SJCRH30 (cell line): ENCODE measurements around the gene FNDC1. TPM values are rescaled to one million over a fixed set of nuclear protein-coding genes. Genes with fewer than 3 reads are reported as not detected.

Experiments
- DNase-seq, 2 experiments: peaks; one replicate each; pipeline ENCODE4 v3.0.0-alpha.2; 2015 to 2020
- H3K27ac ChIP-seq: fragments of 250-450 bp; sonication (Bioruptor Pico); 2 replicates; pipeline ENCODE4 v1.5.1; 2020; ENCODE audit warnings: mild to moderate bottlenecking, moderate library complexity
- H3K27me3 ChIP-seq: fragments of 250-450 bp; sonication (Bioruptor Pico); 2 replicates; pipeline ENCODE4 v1.5.1; 2020; ENCODE audit warnings: mild to moderate bottlenecking, moderate library complexity
- H3K36me3 ChIP-seq: fragments of 250-450 bp; sonication (Bioruptor Pico); 2 replicates; pipeline ENCODE4 v1.5.1; 2020; ENCODE audit warnings: mild to moderate bottlenecking, moderate library complexity
- H3K4me1 ChIP-seq: fragments of 250-450 bp; sonication (Bioruptor Pico); 2 replicates; pipeline ENCODE4 v1.5.1; 2020; ENCODE audit warnings: mild to moderate bottlenecking, moderate library complexity
- H3K4me3 ChIP-seq: fragments of 250-450 bp; sonication (Bioruptor Pico); 2 replicates; pipeline ENCODE4 v1.5.1; 2020; ENCODE audit warnings: mild to moderate bottlenecking, moderate library complexity
- H3K9me3 ChIP-seq: fragments of 250-450 bp; sonication (Bioruptor Pico); replicated peaks from 2 replicates; pipeline ENCODE4 v1.5.1; 2020; ENCODE audit warnings: mild to moderate bottlenecking, moderate library complexity
- total RNA-seq: library from RNA; depleted of rRNA; stranded (reverse); fragments of >200 nt; shearing (Covaris generic); gene quantifications from 2 replicates; pipeline ENCODE4 v1.2.3, GENCODE V29; 2014

FNDC1 gene
- total RNA-seq, 1 experiment from 2014 or later, result not detected

DNA sequence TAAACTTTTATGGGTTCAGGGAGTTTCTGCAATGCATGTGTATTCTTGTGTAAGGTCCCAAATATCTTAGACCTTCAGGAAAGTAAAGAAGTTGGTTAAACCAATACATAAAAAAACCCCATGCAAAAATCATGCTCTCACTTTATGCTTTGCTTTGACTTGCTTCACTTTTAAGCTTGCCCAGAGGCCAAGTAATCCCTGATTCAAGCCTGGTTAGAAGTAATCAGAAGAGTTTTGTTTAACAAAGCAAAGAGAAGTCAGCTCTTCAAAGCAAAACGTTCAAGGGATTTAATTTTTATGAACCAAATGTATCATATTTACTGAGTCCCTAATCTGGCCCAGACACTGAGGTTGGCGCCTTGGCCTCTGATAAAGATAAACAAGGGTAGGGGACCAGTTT lies 26.7 kb upstream of the FNDC1 start:
- no peaks in the 10 kb centered on the region for H3K4me1 ChIP-seq
- H3K4me3 ChIP-seq, result no peak overlapping the region
- no peaks in the 10 kb centered on the region for H3K36me3 ChIP-seq
- DNase-seq, result no peak
- peaks cover 3% of the 10 kb centered on the region; the same call in 1 of the 2 replicates for H3K27me3 ChIP-seq
- H3K9me3 ChIP-seq, result no peaks in the 10 kb centered on the region
- H3K27ac ChIP-seq, result no peak overlapping the region

- Histone ChIP-seq H3K27me3 (peaks cover 3% of the 10 kb centered on the region; the same call in 1 of the 2 replicates), H3K27ac (no peak overlapping the region), H3K4me3 (no peak overlapping the region), H3K4me1 (no peaks in the 10 kb centered on the region), H3K36me3 (no peaks in the 10 kb centered on the region), H3K9me3 (no peaks in the 10 kb centered on the region)
- DNase-seq, result no peak
These were observed 20.6 kb upstream of the FNDC1 start for GRCh38 chr6:159148641-159149040.

DNA sequence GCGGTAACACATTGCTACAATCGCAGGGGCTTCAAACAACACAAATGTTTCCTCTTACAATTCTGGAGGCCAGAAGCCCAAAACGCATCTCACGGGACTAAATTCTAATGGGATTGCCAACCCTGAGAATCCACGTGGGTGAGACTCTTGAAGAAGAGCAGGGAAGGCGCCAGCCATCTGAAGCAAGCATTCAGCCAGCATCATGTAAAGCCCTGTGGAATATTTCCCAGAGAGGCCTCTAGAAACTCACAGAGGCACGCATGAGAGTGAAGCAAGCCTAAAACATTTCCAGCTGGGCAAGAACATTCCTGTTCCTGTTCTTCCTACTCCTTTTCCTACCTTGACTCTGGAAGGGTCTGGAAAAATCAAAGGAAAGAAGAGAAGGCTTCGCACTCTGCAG lies 19.6 kb upstream of the FNDC1 start:
- DNase-seq, result no peak
- Histone ChIP-seq H3K9me3 (no peaks in the 10 kb centered on the region), H3K36me3 (no peaks in the 10 kb centered on the region), H3K27me3 (peaks cover 3% of the 10 kb centered on the region; the same call in 1 of the 2 replicates), H3K27ac (no peak overlapping the region), H3K4me3 (no peak overlapping the region), H3K4me1 (no peaks in the 10 kb centered on the region)

DNA sequence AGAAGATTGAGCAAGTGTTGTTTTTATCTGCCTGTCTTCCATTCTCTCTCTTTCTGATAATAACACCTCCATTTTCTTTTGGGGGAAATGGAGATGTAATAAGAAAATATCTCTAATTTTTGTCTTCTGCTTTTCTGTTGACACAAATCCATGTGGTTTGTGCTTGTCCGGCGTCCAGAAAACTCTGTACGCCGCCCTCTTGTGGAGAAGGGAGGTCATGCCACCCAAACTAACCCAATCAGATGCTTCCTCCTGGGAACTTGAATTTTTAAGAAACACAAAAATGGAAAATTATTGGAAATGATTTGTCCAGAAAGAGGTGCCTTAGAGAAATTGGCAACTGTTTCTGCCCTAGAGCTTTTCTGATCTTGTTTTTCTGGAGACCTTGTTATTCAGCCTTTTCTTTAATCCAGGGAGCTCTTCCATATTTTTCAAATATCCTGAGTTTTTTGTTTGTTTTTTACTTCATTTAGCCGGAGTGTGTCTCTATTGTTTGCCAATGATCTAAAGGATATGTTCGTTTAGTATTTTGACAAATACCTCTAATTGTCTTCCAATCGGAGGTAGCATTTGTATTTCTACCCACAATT lies 17.8 kb upstream of the FNDC1 start:
- Histone ChIP-seq H3K27ac (no peak overlapping the region), H3K4me1 (no peaks in the 10 kb centered on the region), H3K27me3 (peaks cover 3% of the 10 kb centered on the region; the same call in 1 of the 2 replicates), H3K9me3 (0 out of 2 replicates have a peak, but pooled peaks cover 4% of the 10 kb centered on the region), H3K36me3 (no peaks in the 10 kb centered on the region), H3K4me3 (no peak overlapping the region)
- peak; percentile 27 to 67 for DNase-seq

DNA sequence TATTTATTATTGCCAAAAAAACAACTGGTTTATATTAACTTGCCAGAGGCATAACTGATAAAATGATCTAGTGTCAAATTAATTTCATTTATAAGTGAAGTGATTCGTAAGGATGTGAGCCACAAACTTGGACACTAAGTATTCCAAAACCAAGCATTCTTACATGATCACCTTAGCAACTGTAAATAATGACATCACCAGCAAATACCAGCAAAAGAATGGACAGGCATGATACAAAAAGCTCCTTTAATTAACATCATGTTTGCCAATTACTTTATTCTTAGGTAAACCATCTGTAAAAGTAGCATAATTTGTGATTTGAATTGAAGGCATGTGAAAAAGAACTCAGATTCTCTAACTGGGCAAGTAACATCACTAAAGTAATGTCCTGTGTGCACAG lies 17.2 kb upstream of the FNDC1 start:
- Histone ChIP-seq H3K27me3 (peaks cover under 1% of the 10 kb centered on the region; the same call in 1 of the 2 replicates), H3K9me3 (0 out of 2 replicates have a peak, but pooled peaks cover 4% of the 10 kb centered on the region), H3K4me3 (no peak overlapping the region), H3K4me1 (no peaks in the 10 kb centered on the region), H3K27ac (no peak overlapping the region), H3K36me3 (no peaks in the 10 kb centered on the region)
- DNase-seq, result no peak

DNA sequence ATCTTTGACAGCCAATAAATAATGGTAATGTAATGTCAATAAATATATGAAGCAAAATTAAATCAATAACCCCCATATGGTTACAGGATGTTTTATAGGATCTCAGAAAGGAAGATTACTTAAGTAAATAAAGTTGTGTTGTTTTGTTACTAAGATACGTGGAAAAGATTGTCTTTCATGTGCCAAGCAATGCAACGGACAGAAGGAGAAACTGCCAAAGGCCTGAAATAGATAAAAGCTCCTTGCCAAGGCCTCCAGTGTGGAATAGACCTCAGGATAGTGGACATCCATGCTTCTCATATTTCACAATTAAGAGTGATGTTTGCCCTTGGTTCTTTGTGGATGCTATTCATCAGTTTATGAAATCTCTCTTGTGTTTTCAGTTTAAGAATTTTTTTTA lies 16.4 kb upstream of the FNDC1 start:
- H3K4me1 ChIP-seq, result no peaks in the 10 kb centered on the region
- H3K27ac ChIP-seq, result no peak overlapping the region
- 0 out of 2 replicates have a peak, but pooled peaks cover 4% of the 10 kb centered on the region for H3K9me3 ChIP-seq
- no peaks in the 10 kb centered on the region for H3K27me3 ChIP-seq
- H3K36me3 ChIP-seq, result no peaks in the 10 kb centered on the region
- H3K4me3 ChIP-seq, result no peak overlapping the region
- DNase-seq, result no peak

DNA sequence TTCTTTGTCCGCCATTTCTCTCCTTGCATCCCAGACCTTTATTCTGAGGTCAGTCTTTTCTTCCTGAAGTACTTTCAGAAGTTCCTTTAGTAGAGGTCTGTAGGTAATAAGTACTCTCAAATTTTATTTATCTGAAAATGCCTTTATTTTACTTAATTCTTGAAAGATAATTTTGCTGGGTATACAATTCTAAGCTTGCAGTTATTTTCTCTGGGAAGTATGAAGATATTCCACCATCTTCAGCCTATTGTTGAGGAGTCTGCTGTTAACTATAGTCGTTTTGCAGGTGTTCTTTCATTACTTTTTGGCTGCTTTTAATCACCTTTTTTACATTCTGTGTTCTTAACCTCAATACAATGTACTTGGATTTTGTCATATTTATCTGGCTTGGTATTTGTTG lies 13.5 kb upstream of the FNDC1 start:
- no peak overlapping the region for H3K4me3 ChIP-seq
- no peaks in the 10 kb centered on the region for H3K4me1 ChIP-seq
- no peak for DNase-seq
- 0 out of 2 replicates have a peak, but pooled peaks cover 4% of the 10 kb centered on the region for H3K9me3 ChIP-seq
- H3K27me3 ChIP-seq, result no peaks in the 10 kb centered on the region
- H3K27ac ChIP-seq, result no peak overlapping the region
- H3K36me3 ChIP-seq, result no peaks in the 10 kb centered on the region

- H3K27ac ChIP-seq, result no peak overlapping the region
- no peaks in the 10 kb centered on the region for H3K27me3 ChIP-seq
- H3K9me3 ChIP-seq, result 0 out of 2 replicates have a peak, but pooled peaks cover 4% of the 10 kb centered on the region
- no peaks in the 10 kb centered on the region for H3K4me1 ChIP-seq
- no peak for DNase-seq
- no peaks in the 10 kb centered on the region for H3K36me3 ChIP-seq
- H3K4me3 ChIP-seq, result no peak overlapping the region
These were observed 13.1 kb upstream of the FNDC1 start for GRCh38 chr6:159156089-159156488.

GRCh38 chr6:159157431-159157830 lies 11.8 kb upstream of the FNDC1 start:
- H3K27me3 ChIP-seq, result no peaks in the 10 kb centered on the region
- no peak overlapping the region for H3K27ac ChIP-seq
- no peaks in the 10 kb centered on the region for H3K36me3 ChIP-seq
- H3K4me3 ChIP-seq, result no peak overlapping the region
- H3K4me1 ChIP-seq, result no peaks in the 10 kb centered on the region
- no peak for DNase-seq
- 0 out of 2 replicates have a peak, but pooled peaks cover 4% of the 10 kb centered on the region for H3K9me3 ChIP-seq

DNA sequence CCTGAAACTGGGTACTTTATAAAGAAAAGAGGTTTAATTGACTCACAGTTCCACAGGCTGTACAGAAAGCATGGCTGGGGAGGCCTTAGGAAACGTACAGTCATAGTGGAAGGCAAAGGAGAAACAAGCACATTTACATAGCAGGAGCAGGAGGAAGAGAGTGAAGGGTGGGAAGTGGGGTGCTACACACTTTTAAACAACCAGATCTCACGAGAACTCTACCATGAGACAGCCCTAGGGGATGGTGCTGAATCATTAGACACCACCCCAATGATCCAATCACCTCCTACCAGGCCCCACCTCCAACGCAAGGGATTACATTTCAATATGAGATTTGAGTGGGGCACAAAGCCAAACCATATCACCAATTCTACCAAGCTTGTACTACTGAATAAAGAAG lies 7.4 kb upstream of the FNDC1 start:
- no peak overlapping the region for H3K4me3 ChIP-seq
- H3K9me3 ChIP-seq, result no peaks in the 10 kb centered on the region
- H3K27ac ChIP-seq, result no peak overlapping the region
- H3K27me3 ChIP-seq, result no peaks in the 10 kb centered on the region
- no peak for DNase-seq
- H3K36me3 ChIP-seq, result no peaks in the 10 kb centered on the region
- peaks cover 18% of the 10 kb centered on the region for H3K4me1 ChIP-seq

DNA sequence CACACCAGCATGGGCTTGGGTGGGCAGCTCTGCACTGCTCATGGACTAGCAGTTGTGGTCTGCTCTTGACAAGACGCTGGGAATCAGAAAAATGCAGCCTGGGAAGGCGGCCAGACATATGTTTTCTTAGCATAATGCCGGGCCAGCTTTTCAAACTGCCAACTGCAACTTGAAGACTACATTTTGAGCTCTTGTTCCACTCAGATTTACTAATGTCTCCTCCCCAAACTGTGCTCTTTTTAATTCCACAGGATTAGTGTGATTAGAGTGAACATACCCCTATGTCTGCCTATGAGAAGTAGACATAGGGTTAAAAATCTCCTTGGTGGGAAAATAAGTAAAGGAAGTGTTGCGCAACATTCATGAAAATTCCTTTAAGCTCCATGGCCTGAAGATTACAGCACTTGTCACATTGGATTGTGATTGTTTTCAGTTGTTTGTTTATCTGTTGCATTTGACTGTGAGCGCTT lies 5.3 kb upstream of the FNDC1 start:
- Histone ChIP-seq H3K27me3 (no peaks in the 10 kb centered on the region), H3K9me3 (no peaks in the 10 kb centered on the region), H3K36me3 (no peaks in the 10 kb centered on the region), H3K4me1 (peaks cover 18% of the 10 kb centered on the region), H3K27ac (peak overlapping the region; percentile 27; the same call in 1 of the 2 replicates), H3K4me3 (no peak overlapping the region)
- DNase-seq, result peak; percentile 55 to 56

DNA sequence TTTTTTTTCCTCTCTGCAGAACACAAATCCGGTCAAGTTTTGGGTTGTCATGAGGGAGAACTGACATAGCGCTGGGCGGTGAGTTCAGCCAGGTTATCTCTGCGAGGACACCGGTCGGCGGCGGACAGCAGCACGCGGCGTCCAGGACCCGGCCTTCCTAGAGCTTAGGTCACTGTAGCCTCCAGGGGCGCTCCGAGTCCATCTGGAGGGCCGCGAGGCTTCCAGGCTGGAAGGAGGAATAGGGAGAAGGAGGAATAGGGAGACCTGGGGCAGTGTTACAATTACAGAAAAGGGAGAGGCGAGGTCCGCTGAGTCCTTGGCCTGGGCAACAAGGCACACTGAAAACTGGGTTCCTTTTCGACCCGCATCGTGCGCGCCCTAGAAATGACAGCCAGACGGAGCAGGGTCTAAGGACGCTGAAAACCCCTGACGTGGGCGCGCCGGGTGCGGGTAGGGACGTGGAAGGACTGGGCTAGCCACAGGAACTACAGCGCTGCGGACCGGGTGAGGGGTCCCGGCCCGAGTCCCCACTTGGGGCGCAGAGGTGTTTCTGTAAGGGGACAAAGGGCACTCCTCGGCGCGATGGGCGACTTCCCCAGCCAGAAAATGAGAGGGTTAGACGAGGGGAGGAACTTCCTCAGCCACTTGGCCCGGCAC lies 536 bp upstream of the FNDC1 start:
- no peak overlapping the region for H3K27ac ChIP-seq
- no peak overlapping the region for H3K4me3 ChIP-seq
- no peak for DNase-seq
- peaks cover 6% of the 10 kb centered on the region; the same call in 1 of the 2 replicates for H3K27me3 ChIP-seq
- H3K9me3 ChIP-seq, result no peaks in the 10 kb centered on the region
- H3K36me3 ChIP-seq, result no peaks in the 10 kb centered on the region
- peaks cover 13% of the 10 kb centered on the region for H3K4me1 ChIP-seq

GRCh38 chr6:159169557-159170332 lies 545 bp downstream of the FNDC1 start:
- H3K4me1 ChIP-seq, result peaks cover 2% of the 10 kb centered on the region; the same call in 1 of the 2 replicates
- peaks cover 13% of the 10 kb centered on the region; the same call in 1 of the 2 replicates for H3K27me3 ChIP-seq
- H3K36me3 ChIP-seq, result no peaks in the 10 kb centered on the region
- no peak overlapping the region for H3K4me3 ChIP-seq
- no peaks in the 10 kb centered on the region for H3K9me3 ChIP-seq
- no peak overlapping the region for H3K27ac ChIP-seq
- no peak for DNase-seq

DNA sequence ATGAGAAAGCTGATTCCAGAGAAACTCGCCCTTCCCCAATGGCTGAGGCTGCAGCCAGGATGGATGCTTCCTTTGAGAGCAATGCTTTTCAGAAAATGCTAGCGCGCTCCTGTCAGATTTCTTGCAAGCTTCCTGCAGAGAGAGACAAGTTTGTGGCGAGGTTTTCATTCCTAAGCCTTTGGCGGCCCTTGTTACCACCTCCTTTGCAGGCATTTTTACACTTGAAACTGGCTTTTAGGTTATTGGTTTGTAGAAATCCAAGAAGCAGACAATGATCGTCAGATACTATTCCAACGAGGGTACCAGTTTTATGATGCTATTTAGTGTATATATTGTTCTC lies 1.1 kb downstream of the FNDC1 start:
- Histone ChIP-seq H3K4me3 (no peak overlapping the region), H3K36me3 (no peaks in the 10 kb centered on the region), H3K4me1 (no peaks in the 10 kb centered on the region), H3K9me3 (no peaks in the 10 kb centered on the region), H3K27me3 (peaks cover 13% of the 10 kb centered on the region; the same call in 1 of the 2 replicates), H3K27ac (no peak overlapping the region)
- no peak for DNase-seq
